DMS53 treated with DMSO at 0.1 percent for 48 hours (cell line): ENCODE results near the gene ITPKB.
A peak's percentile ranks its signal among the peaks of the same experiment; 100 is the strongest.

Experiments used
- DNase-seq: peaks from one replicate; lab custom pipeline; 2025; ENCODE audit not compliant: unreplicated experiment; lab: John Stamatoyannopoulos, UW

Gene ITPKB

DNA sequence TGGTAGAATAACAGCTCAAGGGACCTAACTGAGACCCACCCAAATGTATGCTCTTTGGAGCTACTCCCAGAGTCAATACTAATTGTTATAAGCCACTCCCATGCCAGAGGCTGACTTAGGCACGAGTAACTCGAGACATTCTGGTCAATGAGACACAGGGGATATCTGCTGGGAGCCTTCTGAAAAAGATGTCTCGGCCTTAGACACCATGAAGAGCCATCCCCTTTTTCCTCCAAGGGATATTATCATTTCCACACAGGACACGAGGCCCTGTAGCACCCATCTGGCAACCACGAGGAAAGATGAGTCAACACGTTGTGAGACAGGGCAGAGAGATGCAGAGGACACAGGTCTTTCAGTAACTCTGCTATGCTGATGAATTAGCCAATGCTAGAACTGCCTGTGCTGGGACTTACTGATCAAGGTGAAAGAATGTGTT, 30.7 kb downstream of the ITPKB start:
- no peak for DNase-seq

DNA sequence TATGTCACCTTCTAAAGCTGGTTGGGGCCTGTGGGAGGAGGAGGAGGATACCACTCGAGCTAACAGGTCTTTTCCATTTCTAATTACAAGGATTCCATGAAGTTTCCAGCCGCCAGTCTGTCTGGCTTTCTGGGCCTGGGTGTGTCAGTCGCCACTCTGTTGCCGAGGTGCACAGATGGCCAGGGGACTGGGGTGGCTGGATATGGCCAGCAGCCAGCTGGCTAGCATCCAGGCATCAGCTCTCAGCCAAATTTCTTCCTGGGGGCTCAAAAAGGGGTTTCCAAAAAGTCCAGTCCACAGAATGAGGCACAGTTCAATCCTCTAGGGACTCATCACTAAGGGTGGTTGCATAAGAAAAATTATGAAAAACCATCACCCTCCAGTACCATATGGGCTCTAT, 32.4 kb downstream of the ITPKB start:
- DNase-seq, result no peak

DNA sequence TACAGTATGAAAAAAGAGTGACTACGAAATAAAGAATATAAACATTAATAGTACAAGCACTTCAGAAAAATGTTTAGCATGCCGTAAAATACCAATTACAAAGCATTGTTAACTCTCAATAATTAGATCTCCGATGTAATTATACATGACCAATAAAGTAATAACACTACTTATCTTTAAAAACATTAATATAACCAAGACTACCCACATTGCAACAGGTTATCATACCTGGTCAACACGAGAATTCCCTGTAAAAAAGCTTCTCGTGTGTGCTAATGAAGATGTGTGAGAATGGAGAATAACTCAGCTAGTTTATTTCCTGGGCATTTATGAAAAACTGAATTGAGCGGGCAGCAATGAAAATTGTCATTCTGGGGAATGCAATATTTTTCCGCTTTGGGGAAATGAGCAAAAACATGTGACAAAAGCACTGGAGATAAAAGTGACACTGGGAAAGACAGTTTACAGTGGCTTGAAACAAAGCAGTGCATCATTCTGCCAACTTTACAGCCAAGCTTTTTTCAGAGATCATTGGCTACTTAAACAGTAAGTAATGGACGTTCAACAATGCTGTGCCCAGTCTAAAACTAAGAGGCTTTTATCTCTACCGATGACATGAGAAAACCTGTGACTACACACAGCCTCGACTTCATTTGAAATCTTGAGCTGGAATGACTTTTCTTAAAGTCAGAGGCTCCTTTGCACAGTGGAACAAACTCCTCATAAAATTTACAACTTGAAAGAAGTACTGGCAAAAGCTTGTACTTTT, 34.7 kb downstream of the ITPKB start:
- DNase-seq, result no peak

DNA sequence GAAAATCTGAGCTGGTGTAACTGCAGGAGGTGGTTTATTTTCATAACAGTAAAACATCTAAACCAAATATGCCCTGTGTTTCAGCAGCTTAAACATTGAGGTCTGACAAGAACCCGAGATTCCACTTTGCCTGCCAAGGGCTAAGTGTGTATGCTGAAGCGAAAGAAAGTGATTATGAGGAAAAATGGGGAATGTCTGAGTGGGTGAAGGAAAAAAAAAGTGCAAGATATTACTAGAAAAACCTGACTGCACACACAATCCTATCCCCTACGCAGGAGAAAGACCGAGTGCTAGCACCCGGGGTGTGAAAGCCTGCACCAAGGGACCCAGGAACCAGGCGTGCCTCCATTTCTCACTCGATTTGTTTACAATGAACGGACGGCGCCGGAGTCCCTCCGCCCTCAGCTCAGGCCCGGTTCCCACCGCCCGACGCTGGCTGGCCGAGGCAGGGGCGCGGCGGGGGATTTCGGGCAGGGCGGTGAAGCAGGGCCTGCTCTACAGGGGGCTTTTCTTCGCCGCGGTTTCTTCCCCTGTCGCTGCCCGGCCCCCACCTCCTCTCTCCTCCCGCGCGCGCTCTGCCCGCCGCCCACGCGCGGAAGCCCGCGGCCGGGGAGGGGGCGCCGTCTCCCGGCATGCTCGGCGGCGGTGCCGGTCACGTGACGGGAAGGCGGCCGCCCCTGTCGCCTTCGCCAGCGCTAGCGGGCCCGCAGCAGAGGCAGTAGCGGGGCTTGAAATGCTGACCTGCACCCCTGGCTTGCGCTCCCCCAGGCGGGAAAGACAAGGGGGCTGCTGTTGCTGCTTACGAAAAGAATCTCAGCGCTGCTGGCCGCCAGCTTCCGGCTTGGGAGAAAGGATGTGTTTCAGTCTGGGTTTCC, 35.9 kb downstream of the ITPKB start:
- DNase-seq, result peak; percentile 33

DNA sequence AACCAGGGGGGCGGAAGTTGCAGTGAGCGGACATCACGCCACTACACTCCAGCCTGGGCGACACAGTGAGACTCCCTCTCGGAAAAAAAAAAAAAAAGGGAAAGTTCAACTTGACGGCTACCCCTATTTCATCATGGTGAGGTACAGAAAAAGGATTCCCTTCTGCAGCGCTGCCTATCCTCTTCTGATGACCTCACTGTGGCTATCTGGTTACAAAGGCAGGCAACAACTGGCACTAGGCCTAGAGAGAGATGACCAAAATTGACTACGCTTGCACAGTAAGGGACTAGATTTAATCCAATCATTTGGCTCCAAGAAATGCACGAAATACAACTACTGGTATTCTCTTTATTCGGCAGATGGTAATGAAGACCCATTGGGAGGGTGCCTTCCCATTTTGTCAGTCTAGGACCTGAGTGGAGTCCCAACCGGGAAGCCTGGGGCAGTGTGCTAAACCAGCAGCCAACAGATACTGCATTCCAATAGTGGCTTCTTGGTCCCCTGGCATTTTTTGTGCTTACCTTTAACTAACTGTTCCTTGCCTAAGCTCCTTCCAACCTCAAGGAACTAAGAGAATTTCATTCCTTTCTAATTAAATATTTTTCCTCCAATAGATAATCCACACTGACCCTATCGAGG, 36.6 kb downstream of the ITPKB start:
- DNase-seq, result peak; percentile 28

DNA sequence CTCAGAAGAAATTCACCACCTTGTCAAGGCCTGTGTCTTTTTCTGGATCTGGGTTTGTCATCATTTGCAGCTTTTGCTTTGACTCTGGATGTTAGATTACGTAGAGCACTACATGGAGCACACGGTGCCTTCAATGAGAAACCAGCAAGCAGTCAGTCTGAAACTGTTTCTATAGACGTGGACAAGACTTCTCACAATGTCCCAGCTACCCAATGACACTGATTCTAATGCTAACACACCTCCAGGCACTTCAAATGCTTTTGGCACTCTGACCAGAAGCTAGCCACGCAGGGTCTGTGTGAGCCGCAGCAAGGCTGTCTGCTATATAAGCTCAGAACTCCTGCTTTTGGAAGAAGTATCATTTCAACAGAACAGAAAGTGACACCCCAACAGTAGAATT, 38.2 kb downstream of the ITPKB start:
- no peak for DNase-seq

DNA sequence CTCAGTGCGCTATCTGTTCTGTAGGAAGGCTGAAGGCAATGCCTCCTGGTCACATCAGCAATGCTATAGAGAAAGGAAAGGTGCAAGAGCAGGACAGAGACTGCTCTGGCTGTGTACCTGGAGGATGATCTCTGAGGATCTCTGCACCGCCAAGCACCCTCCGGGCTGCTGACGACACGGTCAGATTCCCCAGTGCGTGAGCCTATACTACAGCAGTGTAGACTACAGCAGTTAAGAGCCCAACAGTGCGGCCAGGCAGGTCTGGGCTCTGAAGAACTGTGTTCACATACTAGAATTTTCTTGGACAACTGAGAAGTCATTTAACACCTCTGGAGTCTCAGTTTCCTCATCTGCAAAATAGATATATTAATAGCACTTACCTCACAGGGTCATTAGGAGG, 39.9 kb downstream of the ITPKB start:
- no peak for DNase-seq

DNA sequence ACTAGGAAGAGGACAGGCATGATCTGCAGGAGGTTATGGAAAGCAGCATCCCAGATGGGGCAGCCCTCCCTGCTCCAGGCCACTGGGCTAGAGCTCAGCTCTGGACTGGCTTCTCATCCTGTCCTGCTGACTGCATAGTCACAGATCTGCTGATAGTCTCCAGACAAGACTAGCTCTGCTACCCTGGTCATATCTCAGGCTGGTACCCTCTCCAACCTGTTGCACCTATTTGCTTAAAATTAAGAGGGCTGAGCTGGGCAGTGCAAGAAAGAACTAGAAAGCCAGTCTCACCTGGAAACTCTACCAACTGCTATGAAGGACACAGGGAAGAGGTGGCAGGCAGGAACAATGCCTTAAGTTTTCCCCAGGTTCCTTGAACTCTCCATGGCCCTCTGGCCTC, 40.4 kb downstream of the ITPKB start:
- DNase-seq, result no peak

DNA sequence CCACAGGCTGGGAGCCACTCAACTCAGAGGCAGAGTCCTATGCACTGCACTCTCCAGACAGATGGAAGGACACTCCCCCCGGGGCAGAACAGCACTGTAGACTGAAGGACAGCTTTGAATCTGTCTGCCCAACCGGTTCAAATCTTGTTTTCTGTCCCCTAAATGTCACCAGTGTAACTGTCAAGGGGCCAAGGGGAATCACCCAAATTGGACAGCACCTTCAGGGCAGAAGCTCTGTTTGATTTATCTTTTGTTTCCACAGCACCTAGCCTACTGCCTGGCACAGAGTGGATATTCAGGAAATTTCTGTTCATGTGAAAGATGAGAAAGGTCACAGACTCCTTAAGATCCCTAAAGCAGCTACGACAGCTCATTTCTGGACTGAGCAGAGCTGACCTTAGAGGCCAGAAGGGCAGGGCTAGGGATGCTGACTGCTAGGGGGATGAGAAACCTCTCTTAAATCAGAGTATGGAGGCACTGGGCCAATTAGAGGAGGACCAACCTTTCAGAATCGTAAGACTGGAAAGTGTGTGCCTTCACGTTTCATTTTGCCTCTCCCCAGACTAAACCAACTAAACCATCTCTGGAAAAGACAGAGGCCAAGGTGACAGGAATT, 41.0 kb downstream of the ITPKB start:
- no peak for DNase-seq

DNA sequence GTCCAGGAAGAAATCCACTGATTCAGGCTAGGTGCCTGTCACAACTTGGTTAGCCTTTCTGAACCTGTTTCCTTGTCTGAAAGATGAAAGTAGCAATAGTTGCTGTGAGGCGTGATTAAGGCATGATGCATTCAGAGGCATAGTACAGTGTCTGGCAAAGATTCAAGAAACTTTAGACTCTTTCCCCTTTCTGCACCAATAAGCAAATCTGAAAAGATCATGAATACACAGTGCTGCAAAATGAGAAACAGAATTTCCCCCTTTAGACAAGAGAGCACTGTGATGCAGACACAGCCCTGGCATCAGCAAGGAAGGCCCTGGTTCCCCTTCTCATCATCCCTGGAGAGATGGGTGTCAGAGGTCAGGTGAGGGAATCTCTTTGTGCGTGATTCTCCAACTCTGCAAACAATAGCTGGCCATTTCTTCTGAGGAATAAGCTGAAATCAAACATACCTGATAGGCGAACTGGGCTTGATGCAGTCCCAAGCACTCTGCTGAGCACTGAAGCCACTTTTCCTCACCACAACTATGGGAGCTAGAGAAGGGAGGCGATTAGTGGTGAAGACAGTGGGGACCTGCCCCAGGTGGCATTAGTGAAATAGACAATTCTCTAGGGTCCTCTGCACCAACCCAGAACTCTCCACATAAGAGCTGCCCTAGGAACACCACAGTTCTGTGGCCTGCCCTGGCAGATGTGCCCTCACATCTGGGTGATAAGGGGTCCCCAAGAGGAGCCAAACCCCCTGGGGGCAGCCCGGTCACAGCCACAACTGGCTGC, 41.7 kb downstream of the ITPKB start:
- no peak for DNase-seq

DNA sequence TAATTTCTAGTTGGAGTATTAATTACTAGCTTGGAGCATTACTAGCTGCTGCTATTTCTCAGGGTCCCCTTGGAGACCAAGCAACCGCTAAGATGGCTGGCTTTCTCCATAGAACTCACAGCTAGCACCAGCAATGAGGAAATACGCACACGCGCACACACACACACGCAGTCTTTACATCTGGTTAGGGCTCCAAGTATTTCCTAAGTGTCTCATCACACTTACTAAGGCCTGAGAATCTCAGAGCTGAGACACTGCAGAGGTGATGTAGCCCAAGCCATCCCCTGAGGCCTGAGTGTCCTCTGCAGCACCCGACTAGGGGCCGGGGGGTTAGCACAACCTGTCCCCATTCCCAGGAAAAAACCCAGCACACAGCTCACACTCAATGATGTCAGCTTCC, 42.5 kb downstream of the ITPKB start:
- DNase-seq, result no peak

DNA sequence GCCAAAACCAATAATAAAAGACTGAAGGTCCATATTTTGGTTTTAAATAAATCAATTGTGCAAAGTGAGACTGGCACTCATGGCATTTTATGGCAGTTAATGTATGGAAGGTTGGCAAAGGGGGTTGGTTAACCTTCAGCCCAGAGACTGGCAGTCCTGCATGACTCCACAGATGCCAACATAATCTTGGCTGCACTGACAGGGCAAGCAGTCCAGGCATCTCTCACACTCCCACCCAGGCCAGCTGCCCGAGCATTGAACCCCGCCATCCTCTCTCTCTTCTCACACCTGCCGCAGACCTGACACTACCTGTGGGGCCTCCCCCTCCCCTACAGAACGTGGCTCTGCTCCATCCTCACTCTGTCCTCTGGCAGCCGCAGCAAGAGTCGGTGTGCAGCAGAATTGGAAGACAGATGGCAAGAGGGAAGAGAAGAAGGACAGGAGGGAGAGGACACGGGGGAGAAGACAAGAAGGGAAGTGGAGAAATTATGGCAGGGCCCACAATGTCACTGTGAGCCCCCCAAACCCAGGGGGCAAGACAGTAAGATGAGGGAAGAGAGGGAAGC, 43.7 kb downstream of the ITPKB start:
- DNase-seq, result no peak

DNA sequence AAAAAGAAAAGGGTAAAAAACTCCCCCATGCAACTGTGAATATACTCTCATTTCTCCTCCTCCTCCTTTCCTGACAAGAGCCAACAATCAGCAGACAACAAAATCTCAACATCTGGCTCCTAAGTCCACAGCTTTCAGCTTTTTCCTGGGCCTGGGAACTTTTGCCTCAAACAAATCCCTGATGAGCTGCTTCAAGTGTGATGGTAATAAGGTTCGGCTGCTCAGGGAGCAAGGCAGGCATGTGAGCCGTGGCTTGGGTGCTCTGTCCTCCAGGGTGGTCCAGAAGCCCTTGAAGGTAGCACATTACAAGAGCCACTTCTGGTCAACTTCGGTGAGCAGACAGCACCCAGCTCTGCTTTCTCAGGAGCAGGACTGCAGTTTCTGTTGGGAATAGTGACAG, 46.3 kb downstream of the ITPKB start:
- DNase-seq, result no peak

DNA sequence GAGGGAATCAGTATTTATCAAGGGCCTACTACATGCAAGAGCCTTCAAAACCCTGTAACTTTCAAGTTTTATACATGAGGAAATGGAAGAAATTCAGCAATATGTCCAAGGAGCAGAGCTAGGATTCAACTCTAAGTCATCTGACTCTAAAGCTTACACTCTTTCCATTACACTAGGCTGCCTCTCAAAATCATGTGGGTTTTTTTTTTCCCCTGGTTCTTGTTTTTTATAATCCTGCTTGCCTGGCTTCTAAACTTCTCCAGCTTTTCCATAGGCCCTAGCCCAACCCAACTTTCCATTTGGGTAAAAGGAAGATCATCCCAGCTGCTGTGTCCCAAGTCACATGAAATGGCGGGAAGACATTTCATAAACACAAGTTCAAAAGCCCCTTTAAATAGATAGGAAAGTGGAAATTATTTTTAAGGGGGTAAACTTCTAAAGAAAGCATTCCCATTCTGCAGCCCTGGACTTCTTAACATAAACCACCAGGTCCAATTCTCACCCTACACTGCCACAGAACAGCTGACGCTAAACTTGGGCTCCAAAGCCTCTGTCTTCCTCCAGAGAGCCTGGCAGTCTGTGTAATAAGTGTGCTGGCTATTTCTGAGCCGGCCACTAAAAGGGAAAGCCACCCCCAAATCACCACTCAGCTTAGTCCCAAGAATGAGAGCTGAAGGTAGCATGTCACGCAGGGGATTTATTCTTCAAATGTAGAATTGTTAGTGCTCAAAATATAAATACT, 46.9 kb downstream of the ITPKB start:
- DNase-seq, result no peak

DNA sequence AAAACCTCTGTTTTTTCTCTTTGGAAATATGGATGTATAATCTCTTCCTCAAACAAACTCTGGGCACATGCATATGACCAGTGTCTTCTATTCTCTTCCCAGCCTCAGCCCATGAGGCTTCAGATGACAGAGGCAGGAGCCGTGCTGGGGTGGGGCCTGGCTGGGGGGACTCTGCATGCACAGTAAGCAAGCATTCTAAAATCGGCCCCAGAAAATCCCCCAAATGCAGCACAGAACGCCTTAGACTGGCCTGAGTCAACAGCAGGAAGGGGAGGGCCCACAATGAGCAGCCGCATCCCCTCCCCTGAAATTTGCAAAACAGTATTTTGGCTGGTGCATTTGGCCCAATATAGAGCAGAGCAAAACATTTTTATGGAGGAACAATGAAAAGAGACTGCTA, 47.8 kb downstream of the ITPKB start:
- DNase-seq, result no peak

DNA sequence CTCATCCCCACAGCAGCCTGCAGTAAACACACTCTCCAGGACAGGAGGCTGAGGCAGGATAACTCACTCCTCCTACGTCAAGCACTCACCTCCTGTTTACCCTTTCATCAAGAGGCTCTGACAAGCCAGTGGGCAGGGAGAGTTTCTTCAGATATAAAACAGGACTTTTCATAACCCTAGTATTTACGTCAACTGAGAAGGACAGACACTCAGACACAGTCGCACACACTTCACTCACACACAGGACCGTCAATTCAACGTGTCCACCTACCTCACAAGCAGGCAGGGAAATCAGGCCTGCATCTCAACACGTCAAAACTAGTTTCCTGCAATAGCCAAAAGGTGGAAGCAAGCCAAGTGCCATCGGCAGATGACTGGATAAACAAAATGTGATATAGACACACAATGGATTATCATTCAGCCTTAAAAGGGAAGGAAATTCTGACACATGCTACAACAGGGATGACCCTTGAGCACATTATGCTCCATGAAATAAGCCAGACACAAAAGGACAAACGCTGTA, 48.6 kb downstream of the ITPKB start:
- peak; percentile 97 for DNase-seq

DNA sequence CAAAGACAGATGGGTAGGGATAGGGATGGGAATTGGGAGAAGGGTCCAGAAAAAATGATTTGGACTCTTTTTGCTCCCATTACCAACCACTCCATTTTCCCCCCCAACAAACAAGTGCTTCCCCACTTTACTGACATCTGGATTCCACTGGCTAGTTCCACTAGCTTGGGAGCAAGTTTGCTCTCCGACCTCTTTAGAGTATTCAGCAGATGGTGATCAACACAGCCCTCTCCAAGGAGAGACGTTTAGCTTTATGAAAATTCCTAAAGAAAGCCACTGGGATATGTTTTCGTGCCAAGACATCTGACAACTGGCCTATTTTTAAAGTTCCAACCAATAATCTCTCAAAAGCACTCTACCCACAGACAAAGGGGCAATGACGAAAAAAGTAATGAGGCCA, 50.3 kb downstream of the ITPKB start:
- no peak for DNase-seq

DNA sequence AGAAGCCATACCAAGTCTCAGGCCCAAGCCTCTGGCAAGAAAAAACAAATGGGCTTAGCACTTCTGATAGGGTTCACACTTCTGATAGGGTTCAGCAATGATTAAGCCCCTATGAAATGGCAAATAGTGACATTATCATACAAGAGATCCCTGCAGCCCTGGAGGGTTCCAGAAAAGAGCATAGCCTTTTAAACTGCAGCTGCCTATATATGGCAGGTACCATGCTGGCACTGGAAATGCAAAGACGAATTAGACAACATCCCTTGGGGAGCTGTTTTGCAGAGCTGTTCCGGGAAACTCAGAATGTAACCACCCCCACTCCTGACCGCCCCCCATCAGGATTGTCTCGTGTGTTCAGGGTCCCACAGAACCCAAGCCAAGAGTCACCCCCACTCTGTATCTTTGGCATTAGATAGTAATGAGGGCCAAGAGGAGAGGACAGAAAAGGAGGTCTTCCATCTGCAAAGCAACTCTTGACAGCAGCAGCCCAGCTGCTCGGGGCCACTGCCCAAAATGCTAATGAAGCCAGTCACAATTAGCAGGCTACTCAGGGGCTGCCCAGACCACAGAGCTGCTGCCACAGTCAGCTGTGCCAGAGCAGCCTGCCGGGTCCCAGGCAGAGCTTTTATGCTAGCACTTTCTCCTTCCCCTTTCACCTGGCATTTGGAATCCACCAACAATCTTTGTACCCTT, 50.9 kb downstream of the ITPKB start:
- DNase-seq, result no peak

DNA sequence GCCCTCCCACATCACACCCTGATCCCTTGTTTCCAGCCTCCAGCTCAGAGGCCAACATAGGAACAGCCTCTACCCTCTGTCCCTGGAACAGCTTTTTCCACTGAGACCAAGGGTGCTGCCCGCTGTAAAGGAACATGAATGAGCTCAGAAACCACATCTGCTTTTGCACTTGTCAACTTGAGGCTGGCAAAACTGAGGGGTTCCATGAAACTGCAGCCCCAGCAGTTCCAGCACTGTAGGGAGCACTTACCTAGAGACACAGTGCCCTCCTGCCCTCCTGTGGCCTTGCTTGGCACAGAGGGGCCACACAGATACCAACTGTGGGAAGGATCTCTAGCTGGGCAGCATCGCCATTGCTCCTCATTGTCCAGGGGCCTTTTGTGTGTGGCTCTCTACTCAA, 51.7 kb downstream of the ITPKB start:
- no peak for DNase-seq
